ENCODE measurements around the gene HECTD1. TPM values are rescaled to one million over a fixed set of nuclear protein-coding genes. Genes with fewer than 3 reads are reported as not detected.

The HECTD1 gene
- 75.6 and 81.6 TPM in 2 replicates for total RNA-seq

GRCh38 chr14:31207755-31208545 is at the start of gene HECTD1:
HECTD1 (minus strand) TSS chr14:31207793; CDS start chr14:31205936, 1,857 bp downstream.

Other genes with a start within 250 kb of the HECTD1 start
- 5.3 and 7.0 TPM in 2 replicates for gene AP4S1, start 182.1 kb downstream of the HECTD1 start, total RNA-seq
- gene STRN3, start 181.4 kb downstream of the HECTD1 start, total RNA-seq, result 24.6 and 29.1 TPM in 2 replicates
- 6.6 and 16.9 TPM in 2 replicates for gene HEATR5A, start 212.8 kb upstream of the HECTD1 start, total RNA-seq
- gene DTD2, start 249.7 kb upstream of the HECTD1 start, total RNA-seq, result 30.8 and 36.5 TPM in 2 replicates